IPS-20b (cell line): ENCODE measurements around the gene GPRC5C.

Experiments used
- H3K27ac ChIP-seq: one replicate; pipeline ENCODE4 v1.5.1; 2013; ENCODE audit warnings: low read length
- H3K27me3 ChIP-seq: 2 replicates; pipeline ENCODE4 v1.6.1; 2013; ENCODE audit warnings: mild to moderate bottlenecking, low read length, inconsistent platforms; ENCODE audit not compliant: insufficient read depth
- H3K36me3 ChIP-seq: 2 replicates; pipeline ENCODE4 v1.6.1; 2013; ENCODE audit warnings: low read depth, mild to moderate bottlenecking, inconsistent platforms, low read length, moderate library complexity; ENCODE audit not compliant: insufficient read depth
- H3K4me1 ChIP-seq: 2 replicates; pipeline ENCODE4 v1.6.1; 2013; ENCODE audit warnings: mild to moderate bottlenecking, control low read depth, inconsistent platforms, low read length, moderate library complexity; ENCODE audit not compliant: insufficient read depth
- H3K4me3 ChIP-seq: 2 replicates; pipeline ENCODE4 v1.5.1; 2013; ENCODE audit warnings: mild to moderate bottlenecking, low read length, inconsistent platforms
- H3K9ac ChIP-seq: 2 replicates; pipeline ENCODE4 v1.6.1; 2013; ENCODE audit warnings: low read depth, mild to moderate bottlenecking, inconsistent platforms, low read length, moderate library complexity
- H3K9me3 ChIP-seq: 2 replicates; pipeline ENCODE4 v1.6.1; 2013; ENCODE audit warnings: mild to moderate bottlenecking, low read depth, low read length, inconsistent platforms; ENCODE audit not compliant: insufficient read depth

GPRC5C gene

DNA sequence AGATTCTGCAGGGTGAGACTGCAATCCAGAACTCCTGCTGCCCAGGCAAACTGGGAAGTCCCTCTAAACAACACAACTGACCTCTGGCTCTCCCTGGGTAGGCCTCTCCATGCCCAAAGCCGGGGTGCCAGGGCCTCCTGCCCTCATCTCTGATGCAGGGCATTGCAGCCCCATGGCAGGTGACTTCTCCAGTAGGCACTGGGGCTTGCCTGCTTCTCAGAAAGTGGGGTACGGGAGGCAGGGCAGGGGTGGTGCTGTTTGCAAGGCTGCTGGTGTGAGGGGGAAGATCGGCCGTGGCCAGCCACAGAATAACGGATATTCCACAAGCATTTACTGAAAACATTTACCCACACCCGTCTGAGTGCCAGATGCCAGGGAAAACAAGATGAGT is 4.1 kb upstream of the GPRC5C start:
- H3K9me3 ChIP-seq: no peaks in the 10 kb centered on the region
- H3K4me1 ChIP-seq: peaks cover 18% of the 10 kb centered on the region; the same call in 1 of the 2 replicates
- no peak overlapping the region for H3K9ac ChIP-seq
- H3K27me3 ChIP-seq: peaks cover 42% of the 10 kb centered on the region
- no peak overlapping the region for H3K27ac ChIP-seq
- no peaks in the 10 kb centered on the region for H3K36me3 ChIP-seq
- H3K4me3 ChIP-seq: no peak overlapping the region

DNA sequence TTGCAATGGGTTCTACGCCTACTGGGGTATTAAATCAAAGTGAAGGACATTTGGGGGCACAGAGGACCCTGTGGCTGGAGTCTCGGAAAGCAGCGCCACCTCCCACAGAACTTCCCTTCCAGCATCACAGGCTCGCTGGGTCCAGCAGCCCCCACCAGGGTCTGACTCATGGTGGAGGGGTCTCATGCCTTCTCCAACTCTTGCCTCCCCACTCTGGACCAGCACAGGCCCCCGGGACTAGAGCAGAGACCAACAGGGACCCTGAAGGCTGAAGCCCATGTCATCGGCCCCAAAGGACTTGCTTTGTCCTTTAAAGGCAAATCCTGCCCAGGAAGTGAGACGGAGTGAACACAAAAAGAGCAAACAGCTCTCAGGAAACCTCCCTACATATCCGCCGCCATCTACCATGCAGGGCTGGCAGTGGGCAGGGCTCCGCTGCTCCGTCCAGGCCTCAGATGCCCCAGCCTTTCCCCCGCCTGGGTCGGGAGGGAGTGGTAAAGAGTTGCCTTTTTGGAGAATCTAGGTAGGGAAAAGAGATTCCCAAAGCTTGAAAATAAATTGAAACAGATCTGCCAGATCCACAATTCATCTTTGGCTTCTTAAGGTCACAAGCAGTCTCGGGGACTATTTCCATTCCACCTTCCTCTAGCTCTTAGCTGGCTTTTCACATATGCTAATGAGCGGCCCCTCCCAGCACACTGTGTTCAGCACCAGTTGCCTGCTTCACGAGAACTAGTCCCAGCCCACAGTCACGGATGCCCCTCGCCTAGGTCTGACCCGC is 2.1 kb upstream of the GPRC5C start:
- peaks cover 59% of the 10 kb centered on the region for H3K27me3 ChIP-seq
- H3K4me3 ChIP-seq: peak overlapping the region; percentile 72
- no peak overlapping the region for H3K27ac ChIP-seq
- H3K36me3 ChIP-seq: no peaks in the 10 kb centered on the region
- peaks cover 26% of the 10 kb centered on the region; the same call in 1 of the 2 replicates for H3K4me1 ChIP-seq
- H3K9ac ChIP-seq: peak overlapping the region; percentile 66; the same call in 1 of the 2 replicates
- H3K9me3 ChIP-seq: no peaks in the 10 kb centered on the region

DNA sequence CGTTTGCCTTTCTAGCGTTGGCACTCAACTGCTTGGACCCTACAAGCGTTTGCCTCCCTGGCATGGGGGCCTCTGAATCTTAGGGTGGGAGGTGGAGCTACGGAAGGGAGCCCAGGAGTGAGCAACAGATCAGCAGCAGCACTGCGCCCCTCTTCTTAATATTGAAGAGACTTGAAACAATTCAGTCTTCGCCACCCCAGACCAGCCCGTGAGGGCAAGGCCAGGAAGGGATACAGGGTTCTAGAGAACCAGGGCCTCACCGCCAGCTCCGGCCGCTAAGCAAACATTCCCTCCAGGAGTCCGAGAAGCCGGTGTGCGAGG is 1.5 kb upstream of the GPRC5C start:
- Histone ChIP-seq H3K9me3 (no peaks in the 10 kb centered on the region), H3K9ac (peak overlapping the region; percentile 66; the same call in 1 of the 2 replicates), H3K4me3 (peak overlapping the region; percentile 72), H3K27ac (no peak overlapping the region), H3K27me3 (peaks cover 61% of the 10 kb centered on the region), H3K36me3 (no peaks in the 10 kb centered on the region), H3K4me1 (peaks cover 26% of the 10 kb centered on the region; the same call in 1 of the 2 replicates)

GRCh38 chr17:74430706-74431567 is 951 bp upstream of the GPRC5C start:
- no peaks in the 10 kb centered on the region for H3K36me3 ChIP-seq
- H3K9me3 ChIP-seq: no peaks in the 10 kb centered on the region
- H3K4me1 ChIP-seq: peaks cover 26% of the 10 kb centered on the region; the same call in 1 of the 2 replicates
- peak overlapping the region; percentile 66; the same call in 1 of the 2 replicates for H3K9ac ChIP-seq
- H3K27me3 ChIP-seq: peaks cover 66% of the 10 kb centered on the region
- no peak overlapping the region for H3K27ac ChIP-seq
- peak overlapping the region; percentile 72 for H3K4me3 ChIP-seq

- peaks cover 66% of the 10 kb centered on the region for H3K27me3 ChIP-seq
- H3K9ac ChIP-seq: peak overlapping the region; percentile 54; the same call in 1 of the 2 replicates
- peaks cover 17% of the 10 kb centered on the region; the same call in 1 of the 2 replicates for H3K4me1 ChIP-seq
- no peaks in the 10 kb centered on the region for H3K9me3 ChIP-seq
- no peaks in the 10 kb centered on the region for H3K36me3 ChIP-seq
- no peak overlapping the region for H3K27ac ChIP-seq
- H3K4me3 ChIP-seq: peak overlapping the region; percentile 72; the same call in 1 of the 2 replicates
Observed at GRCh38 chr17:74432424-74432690, 469 bp downstream of the GPRC5C start.

- Histone ChIP-seq H3K27me3 (peaks cover 66% of the 10 kb centered on the region), H3K4me3 (peak overlapping the region; percentile 72), H3K9ac (peak overlapping the region; percentile 54; the same call in 1 of the 2 replicates), H3K9me3 (no peaks in the 10 kb centered on the region), H3K4me1 (peaks cover 12% of the 10 kb centered on the region; the same call in 1 of the 2 replicates), H3K36me3 (no peaks in the 10 kb centered on the region), H3K27ac (no peak overlapping the region)
Observed at GRCh38 chr17:74432766-74433391, 991 bp downstream of the GPRC5C start.

DNA sequence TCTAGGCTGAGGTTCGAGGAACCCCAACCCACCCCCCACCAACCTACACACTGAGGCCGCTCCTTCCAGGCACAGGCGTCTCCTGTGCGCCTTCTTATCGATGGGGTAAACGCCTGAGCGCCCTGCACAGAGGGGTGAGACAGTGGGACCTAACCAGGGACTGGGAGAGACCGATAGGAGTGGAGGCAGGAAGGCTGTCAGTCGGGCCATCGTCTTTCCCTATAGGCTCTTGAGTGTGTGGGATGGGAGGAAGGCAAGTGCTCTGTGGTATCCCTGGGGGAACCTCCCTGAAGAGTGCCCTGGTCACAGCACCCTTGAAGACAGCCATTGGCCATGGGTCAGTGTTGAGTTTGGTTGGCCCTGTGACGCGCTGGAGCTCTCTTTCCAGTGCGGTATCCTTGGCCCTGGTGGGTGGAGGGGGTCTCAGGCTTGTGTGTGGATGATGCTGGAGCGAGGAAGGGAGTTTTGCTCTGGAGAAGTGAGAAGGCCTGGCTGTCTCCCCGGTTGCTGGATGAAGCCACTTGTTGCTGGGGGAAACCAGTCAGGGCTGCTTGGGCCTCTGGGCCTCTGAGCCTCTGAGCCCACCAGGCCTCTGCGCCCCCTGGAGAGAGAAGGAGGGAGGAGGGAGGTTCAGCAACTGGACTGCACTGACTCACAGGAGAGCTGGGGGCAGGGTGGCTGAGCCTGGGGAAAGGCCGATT is 1.7 kb downstream of the GPRC5C start:
- Histone ChIP-seq H3K9ac (peak overlapping the region; percentile 54; the same call in 1 of the 2 replicates), H3K27ac (no peak overlapping the region), H3K4me3 (peak overlapping the region; percentile 72), H3K36me3 (no peaks in the 10 kb centered on the region), H3K4me1 (peaks cover 12% of the 10 kb centered on the region; the same call in 1 of the 2 replicates), H3K9me3 (no peaks in the 10 kb centered on the region), H3K27me3 (peaks cover 60% of the 10 kb centered on the region)

- Histone ChIP-seq H3K36me3 (no peaks in the 10 kb centered on the region; the same call in 1 of the 2 replicates), H3K4me3 (no peak overlapping the region), H3K9ac (no peak overlapping the region), H3K27ac (no peak overlapping the region), H3K4me1 (peaks cover 8% of the 10 kb centered on the region; the same call in 1 of the 2 replicates), H3K27me3 (peaks cover 39% of the 10 kb centered on the region), H3K9me3 (no peaks in the 10 kb centered on the region)
Observed at GRCh38 chr17:74435775-74436359, 4.0 kb downstream of the GPRC5C start.

DNA sequence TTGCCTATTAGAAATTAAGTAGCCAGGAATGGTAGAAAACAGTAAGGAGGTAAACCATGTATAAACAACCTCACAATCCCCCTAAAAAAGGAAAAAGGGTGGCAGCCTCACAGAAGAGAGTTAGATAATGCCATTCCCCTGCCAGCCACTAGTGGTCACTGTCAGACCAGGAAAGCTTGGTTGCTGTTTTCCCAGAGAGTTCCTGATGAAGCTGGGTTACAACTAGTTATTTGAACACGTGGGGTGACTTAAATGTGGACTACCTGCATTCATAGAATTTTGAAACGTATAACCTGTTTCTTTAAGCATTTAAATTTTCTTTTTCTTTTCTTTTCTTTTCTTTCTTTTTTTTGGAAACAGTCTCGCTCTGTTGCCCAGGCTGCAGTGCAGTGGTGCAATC is 5.8 kb downstream of the GPRC5C start:
- Histone ChIP-seq H3K9me3 (no peaks in the 10 kb centered on the region), H3K27ac (no peak overlapping the region)

DNA sequence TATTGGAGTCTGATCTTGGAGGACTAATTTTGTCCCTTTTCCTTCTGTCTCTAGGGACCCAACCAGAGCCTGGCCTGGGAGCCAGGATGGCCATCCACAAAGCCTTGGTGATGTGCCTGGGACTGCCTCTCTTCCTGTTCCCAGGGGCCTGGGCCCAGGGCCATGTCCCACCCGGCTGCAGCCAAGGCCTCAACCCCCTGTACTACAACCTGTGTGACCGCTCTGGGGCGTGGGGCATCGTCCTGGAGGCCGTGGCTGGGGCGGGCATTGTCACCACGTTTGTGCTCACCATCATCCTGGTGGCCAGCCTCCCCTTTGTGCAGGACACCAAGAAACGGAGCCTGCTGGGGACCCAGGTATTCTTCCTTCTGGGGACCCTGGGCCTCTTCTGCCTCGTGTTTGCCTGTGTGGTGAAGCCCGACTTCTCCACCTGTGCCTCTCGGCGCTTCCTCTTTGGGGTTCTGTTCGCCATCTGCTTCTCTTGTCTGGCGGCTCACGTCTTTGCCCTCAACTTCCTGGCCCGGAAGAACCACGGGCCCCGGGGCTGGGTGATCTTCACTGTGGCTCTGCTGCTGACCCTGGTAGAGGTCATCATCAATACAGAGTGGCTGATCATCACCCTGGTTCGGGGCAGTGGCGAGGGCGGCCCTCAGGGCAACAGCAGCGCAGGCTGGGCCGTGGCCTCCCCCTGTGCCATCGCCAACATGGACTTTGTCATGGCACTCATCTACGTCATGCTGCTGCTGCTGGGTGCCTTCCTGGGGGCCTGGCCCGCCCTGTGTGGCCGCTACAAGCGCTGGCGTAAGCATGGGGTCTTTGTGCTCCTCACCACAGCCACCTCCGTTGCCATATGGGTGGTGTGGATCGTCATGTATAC is 8.0 kb downstream of the GPRC5C start:
- H3K36me3 ChIP-seq: no peaks in the 10 kb centered on the region; the same call in 1 of the 2 replicates
- H3K4me1 ChIP-seq: peaks cover 6% of the 10 kb centered on the region; the same call in 1 of the 2 replicates
- H3K27me3 ChIP-seq: peaks cover 7% of the 10 kb centered on the region; the same call in 1 of the 2 replicates
- H3K9ac ChIP-seq: no peak overlapping the region
- no peaks in the 10 kb centered on the region for H3K9me3 ChIP-seq
- no peak overlapping the region for H3K4me3 ChIP-seq
- no peak overlapping the region for H3K27ac ChIP-seq

More for the DNA sequence above, 5.8 kb downstream of the GPRC5C start:
- H3K9ac ChIP-seq: no peak overlapping the region
- no peaks in the 10 kb centered on the region; the same call in 1 of the 2 replicates for H3K36me3 ChIP-seq
- no peak overlapping the region for H3K4me3 ChIP-seq
- H3K4me1 ChIP-seq: peaks cover 8% of the 10 kb centered on the region; the same call in 1 of the 2 replicates
- H3K27me3 ChIP-seq: peaks cover 25% of the 10 kb centered on the region
